H1 (cell line): Measurements from ENCODE around the gene MARCHF2. TPM values are rescaled to one million over a fixed set of nuclear protein-coding genes. Genes with fewer than 3 reads are reported as not detected.
A peak's percentile ranks its signal among the peaks of the same experiment; 100 is the strongest.

ENCODE experiments used
- ATF3 ChIP-seq: IDR thresholded peaks from 2 replicates; pipeline ENCODE4 v1.6.1; 2011; ENCODE audit warnings: low read depth, mild to moderate bottlenecking, low read length; ENCODE audit not compliant: insufficient read depth
- CBX5 ChIP-seq: fragments of 300-800, 300-1000 bp; sonication (generic); IDR thresholded peaks from 2 replicates; pipeline ENCODE4 v1.7.1; 2016; ENCODE audit warnings: antibody characterized with exemption, low read length, low read depth
- CBX8 ChIP-seq: fragments of 300-800, 300-1000 bp; sonication (generic); IDR thresholded peaks from 2 replicates; pipeline ENCODE4 v1.7.1; 2016; ENCODE audit warnings: low read depth, low read length, borderline replicate concordance
- CREB1 ChIP-seq: IDR thresholded peaks from 2 replicates; pipeline ENCODE4 v1.6.1; 2012; ENCODE audit warnings: inconsistent platforms
- CTBP2 ChIP-seq: IDR thresholded peaks from 2 replicates; pipeline ENCODE4 v1.7.0; 2011; ENCODE audit warnings: borderline replicate concordance, mild to moderate bottlenecking, moderate library complexity, mixed read lengths, low read length; ENCODE audit not compliant: insufficient read depth, insufficient read length
- CTCF ChIP-seq, 3 experiments: IDR thresholded peaks; 1 replicate in 2 of 3; 2 replicates in 1 of 3; pipeline versions ENCODE4 v1.5.1 to v1.6.1; 2011; ENCODE audit warnings: low read length in 3 of 3, mild to moderate bottlenecking in 3 of 3, inconsistent platforms in 2 of 3, low read depth in 1 of 3, moderate library complexity in 1 of 3; ENCODE audit not compliant: insufficient read depth in 1 of 3; ENCODE audit errors: control extremely low read depth in 1 of 3
- E2F6 ChIP-seq: IDR thresholded peaks from 2 replicates; pipeline ENCODE4 v1.6.1; 2012; ENCODE audit warnings: inconsistent platforms
- KDM1A ChIP-seq: fragments of 200-600, 300-600 bp; sonication (generic); IDR thresholded peaks from 2 replicates; pipeline ENCODE4 v1.7.1; 2016; ENCODE audit warnings: mild to moderate bottlenecking, low read length, borderline replicate concordance
- KDM5A ChIP-seq: fragments of 200-600 bp; IDR thresholded peaks from 2 replicates; pipeline ENCODE4 v1.7.1; 2012; ENCODE audit warnings: mild to moderate bottlenecking, low read length, inconsistent platforms, mixed read lengths
- MAFK ChIP-seq: IDR thresholded peaks from 2 replicates; pipeline ENCODE4 v1.6.1; 2012; ENCODE audit warnings: low read depth, mild to moderate bottlenecking, improper control_type of control experiment, low read length
- MAX ChIP-seq: IDR thresholded peaks from 2 replicates; pipeline ENCODE4 v1.6.1; 2012; ENCODE audit warnings: inconsistent platforms
- NRF1 ChIP-seq: IDR thresholded peaks from 2 replicates; pipeline ENCODE4 v1.6.1; 2011; ENCODE audit warnings: mild to moderate bottlenecking, low read depth, low read length, improper control_type of control experiment
- SIX5 ChIP-seq: IDR thresholded peaks from 2 replicates; pipeline ENCODE4 v1.6.1; 2011; ENCODE audit warnings: mild to moderate bottlenecking, low read depth, low read length
- SP1 ChIP-seq: IDR thresholded peaks from 2 replicates; pipeline ENCODE4 v1.6.1; 2011; ENCODE audit warnings: low read depth, low read length
- SP4 ChIP-seq: IDR thresholded peaks from 2 replicates; pipeline ENCODE4 v1.6.1; 2012; ENCODE audit warnings: low read length, inconsistent platforms
- SRF ChIP-seq: IDR thresholded peaks from 2 replicates; pipeline ENCODE4 v1.6.1; 2011; ENCODE audit warnings: mild to moderate bottlenecking, low read depth, low read length, moderate library complexity
- SUZ12 ChIP-seq: fragments of 200-600 bp; sonication (generic); IDR thresholded peaks from 2 replicates; pipeline ENCODE4 v1.6.1; 2012; ENCODE audit warnings: mild to moderate bottlenecking, inconsistent platforms, low read length, moderate library complexity, mixed read lengths
- TAF1 ChIP-seq: IDR thresholded peaks from 2 replicates; pipeline ENCODE4 v1.6.1; 2011; ENCODE audit warnings: mild to moderate bottlenecking, low read depth, low read length
- YY1 ChIP-seq: IDR thresholded peaks from 2 replicates; pipeline ENCODE4 v1.6.1; 2011; ENCODE audit warnings: low read depth, mild to moderate bottlenecking, low read length
- polyA plus RNA-seq, 7 experiments: library from polyadenylated mRNA; depleted of rRNA in 3 of 7; stranded (reverse) in 5 of 7; unstranded in 2 of 7; fragments of >200 nt in 5 of 7; fragments of 200-250 nt in 2 of 7; gene quantifications; 1 replicate in 5 of 7; 2 replicates in 1 of 7; 4 replicates in 1 of 7; pipeline versions ENCODE4 v1.2.1 to v1.2.3, GENCODE V29; 2011 to 2013; ENCODE audit warnings: missing spikeins in 2 of 7, mixed read lengths in 2 of 7
- total RNA-seq: library from RNA; stranded (reverse); fragmentation: NEBNext Ultra II Directional; extraction: Animal tissue kit (Norgen Biotek cat#: 25700); gene quantifications from 2 replicates; pipeline ENCODE4 v1.2.1, GENCODE V29; 2021

MARCHF2 gene
- total and polyA plus RNA-seq, 2 of the 8 experiments (the other 6 are each of a cell fraction or from before 2014, with no cell fraction given), result 18.5 to 46.2 TPM

GRCh38 chr19:8363803-8364771 lies 49.0 kb upstream of the MARCHF2 start, which contains the start of gene ANGPTL4 (continued):
- TF ChIP-seq ATF3 (no peak), MAFK (no peak), SRF (no peak), CTBP2 (no peak), MAX (peak; percentile 66), NRF1 (no peak), YY1 (no peak), SP1 (no peak), CTCF (IDR thresholded peaks at IDR 0.05; ENCODE audit: control extremely low read depth in 1 of 3, insufficient read depth in 1 of 3, low read depth in 1 of 3, low read length in 3 of 3) (peak in 1 of 3 experiments; percentile 11; a peak in 1 of 4 replicates), E2F6 (0 out of 2 replicates have a peak, but pooled peaks have one; percentile 62), TAF1 (0 out of 2 replicates have a peak, but pooled peaks have one; percentile 38), SUZ12 (peak; percentile 34; the same call in 1 of the 2 replicates), KDM1A (peak; percentile 36; the same call in 1 of the 2 replicates), CREB1 (no peak), CBX8 (no peak), SIX5 (no peak), SP4 (no peak), KDM5A (no peak), CBX5 (no peak)
